Hypothalamus (tissue), 51 donors: Measurements from ENCODE around the gene CDH13.
"Not testable (repeated sequence)": the region's sequence is repeated elsewhere in the genome, so short reads cannot be mapped to it uniquely, and the experiment has no call there.

Experiments used
- DNase-seq, 51 donors: peaks; one replicate each; lab custom pipeline; 2025; lab: John Stamatoyannopoulos, UW

CDH13 gene

GRCh38 chr16:82924075-82924854 is 297.5 kb downstream of the CDH13 start:
- DNase-seq = no peak

GRCh38 chr16:82926500-82926899 is 299.7 kb downstream of the CDH13 start:
- no peak for DNase-seq

GRCh38 chr16:82933933-82934332 is 307.2 kb downstream of the CDH13 start:
- DNase-seq = not testable (repeated sequence)

GRCh38 chr16:82935766-82936165 is 309.0 kb downstream of the CDH13 start:
- DNase-seq = no peak

GRCh38 chr16:82936941-82937551 is 310.3 kb downstream of the CDH13 start:
- no peak for DNase-seq

GRCh38 chr16:82937926-82938520 is 311.3 kb downstream of the CDH13 start:
- DNase-seq = no peak

GRCh38 chr16:82943371-82943770 is 316.6 kb downstream of the CDH13 start:
- no peak for DNase-seq

- no peak for DNase-seq
These were observed 318.8 kb downstream of the CDH13 start for GRCh38 chr16:82945420-82946101.

- DNase-seq = no peak
These were observed 320.9 kb downstream of the CDH13 start for GRCh38 chr16:82947698-82948097.

GRCh38 chr16:82949016-82949415 is 322.2 kb downstream of the CDH13 start:
- DNase-seq = no peak

- no peak for DNase-seq
These were observed 326.7 kb downstream of the CDH13 start for GRCh38 chr16:82953517-82953916.

- no peak for DNase-seq
These were observed 327.6 kb downstream of the CDH13 start for GRCh38 chr16:82954224-82954929.

- DNase-seq = no peak
These were observed 329.1 kb downstream of the CDH13 start for GRCh38 chr16:82955741-82956348.

- DNase-seq = no peak
These were observed 330.4 kb downstream of the CDH13 start for GRCh38 chr16:82957212-82957611.

- DNase-seq = no peak
These were observed 334.1 kb downstream of the CDH13 start for GRCh38 chr16:82960918-82961317.

GRCh38 chr16:82963653-82964052 is 336.9 kb downstream of the CDH13 start:
- no peak for DNase-seq

GRCh38 chr16:82965808-82966207 is 339.0 kb downstream of the CDH13 start:
- DNase-seq = no peak

- DNase-seq = no peak
These were observed 340.7 kb downstream of the CDH13 start for GRCh38 chr16:82967424-82967823.

GRCh38 chr16:82971126-82971525 is 344.4 kb downstream of the CDH13 start:
- no peak for DNase-seq

GRCh38 chr16:82972331-82972919 is 345.7 kb downstream of the CDH13 start:
- no peak for DNase-seq
